HCT116 (cell line): ENCODE data around the gene PRKAA2. TPM values are rescaled to one million over a fixed set of nuclear protein-coding genes. Genes with fewer than 3 reads are reported as not detected.

Experiments used
- ATAC-seq: fragments of 200-7000 bp; cut with Tn5 transposase; 2 replicates; pipeline ENCODE4 v1.9.1; 2020; ENCODE audit warnings: mild to moderate bottlenecking, moderate library complexity
- BruUV-seq: library from RNA; stranded (reverse); fragments of 400-500 nt; replicated peaks from 2 replicates; lab custom pipeline; 2021; lab: Mats Ljungman, UMichigan
- CTCF ChIA-PET: fragments of 300-600 bp; sonication (Branson Sonifier 250); formaldehyde crosslinking; loops from one replicate; lab custom pipeline; 2021; ENCODE audit warnings: antibody characterized with exemption; lab: Charles Lee
- POLR2A ChIA-PET: fragments of 300-600, 350-600 bp; sonication (Branson Sonifier 250); formaldehyde crosslinking; loops from one replicate; lab custom pipeline; 2021; ENCODE audit warnings: antibody characterized with exemption; lab: Charles Lee
- RAD21 ChIA-PET, 2 experiments: fragments of 300-600 bp; sonication (Branson Sonifier 250); formaldehyde crosslinking; loops; one replicate each; lab custom pipeline; 2023; ENCODE audit warnings: low total read pairs in 2 of 2; ENCODE audit not compliant: uncharacterized antibody in 2 of 2, unreplicated experiment in 2 of 2, low non-redundant PET in 1 of 2; lab: Charles Lee
- DNase-seq: peaks from one replicate; pipeline ENCODE4 v3.0.0-alpha.2; 2010; ENCODE audit warnings: low read depth, low spot score
- H2AFZ ChIP-seq: fragments of 200-600 bp; shearing (Covaris generic), sonication (generic); 2 replicates; pipeline ENCODE4 v1.6.1; 2017; ENCODE audit warnings: low read depth, mixed run types, mixed read lengths, antibody characterized with exemption, low read length; ENCODE audit not compliant: poor library complexity, severe bottlenecking
- H3K27ac ChIP-seq: 2 replicates; pipeline ENCODE4 v1.5.1; 2012; ENCODE audit warnings: low read depth, low read length
- H3K27me3 ChIP-seq: fragments of 200-600 bp; sonication (generic); 2 replicates; pipeline ENCODE4 v1.6.1; 2016; ENCODE audit warnings: mixed run types, low read length, mixed read lengths; ENCODE audit not compliant: insufficient read depth
- H3K36me3 ChIP-seq, 2 experiments: fragments of 200-500 bp in 1 of 2; fragments of 200-600 bp in 1 of 2; sonication (Bioruptor generic) in 1 of 2; sonication (generic) in 1 of 2; 2 replicates each; pipeline versions ENCODE4 v1.5.1 to v1.6.1; 2014 to 2016; ENCODE audit warnings: low read length in 2 of 2, inconsistent platforms in 1 of 2, mixed read lengths in 1 of 2, mixed run types in 1 of 2; ENCODE audit not compliant: insufficient read depth in 2 of 2, control insufficient read depth in 1 of 2
- H3K4me1 ChIP-seq, 2 experiments: fragments of 200-600 bp in 1 of 2; sonication (generic) in 1 of 2; 2 replicates each; pipeline versions ENCODE4 v1.5.1 to v1.6.1; 2012 to 2017; ENCODE audit warnings: low read length in 2 of 2, inconsistent platforms in 1 of 2, mild to moderate bottlenecking in 1 of 2, mixed read lengths in 1 of 2, mixed run types in 1 of 2, moderate library complexity in 1 of 2; ENCODE audit not compliant: insufficient read depth in 2 of 2, control insufficient read depth in 1 of 2
- H3K4me2 ChIP-seq: fragments of 200-600 bp; sonication (generic); 2 replicates; pipeline ENCODE4 v1.6.1; 2017; ENCODE audit warnings: mixed run types, low read length, mixed read lengths
- H3K4me3 ChIP-seq, 2 experiments: fragments of 200-600 bp in 1 of 2; sonication (generic) in 1 of 2; replicated peaks in 1 of 2; 2 replicates each; pipeline ENCODE4 v1.5.1; 2011 to 2016; ENCODE audit warnings: low read length in 2 of 2, control low read depth in 1 of 2, low read depth in 1 of 2, mild to moderate bottlenecking in 1 of 2, mixed read lengths in 1 of 2, mixed run types in 1 of 2
- H3K79me2 ChIP-seq: fragments of 200-600 bp; sonication (generic); 2 replicates; pipeline ENCODE4 v1.6.1; 2017; ENCODE audit warnings: mild to moderate bottlenecking, mixed run types, low read length, moderate library complexity, mixed read lengths; ENCODE audit not compliant: insufficient read depth
- H3K9ac ChIP-seq: fragments of 200-600 bp; sonication (generic); 2 replicates; pipeline ENCODE4 v1.6.1; 2016; ENCODE audit warnings: low read length, mixed read lengths
- H3K9me2 ChIP-seq: fragments of 200-600 bp; sonication (generic), shearing (Covaris generic); 2 replicates; pipeline ENCODE4 v1.6.1; 2017; ENCODE audit warnings: mixed run types, mild to moderate bottlenecking, moderate library complexity; ENCODE audit not compliant: insufficient read depth
- H3K9me3 ChIP-seq, 2 experiments: fragments of 200-500 bp in 1 of 2; fragments of 200-600 bp in 1 of 2; sonication (Bioruptor generic) in 1 of 2; sonication (generic) in 1 of 2; 2 replicates each; pipeline ENCODE4 v1.6.1; 2014 to 2017; ENCODE audit warnings: low read length in 2 of 2, mixed read lengths in 2 of 2, inconsistent platforms in 1 of 2, low read depth in 1 of 2, mild to moderate bottlenecking in 1 of 2, mixed run types in 1 of 2, moderate library complexity in 1 of 2; ENCODE audit not compliant: control insufficient read depth in 1 of 2, insufficient read depth in 1 of 2
- H4K20me1 ChIP-seq: fragments of 200-600 bp; sonication (generic), shearing (Covaris generic); 2 replicates; pipeline ENCODE4 v1.6.1; 2017; ENCODE audit warnings: mixed run types, mild to moderate bottlenecking, moderate library complexity; ENCODE audit not compliant: insufficient read depth
- CBX3 ChIP-seq: IDR thresholded peaks from 2 replicates; pipeline ENCODE4 v1.6.1; 2012; ENCODE audit warnings: low read depth
- EGR1 ChIP-seq: IDR thresholded peaks from 2 replicates; pipeline ENCODE4 v1.6.1; 2012; ENCODE audit warnings: low read depth
- EZH2phosphoT487 ChIP-seq: fragments of 200-600 bp; IDR thresholded peaks from 2 replicates; pipeline ENCODE4 v1.6.1; 2018; ENCODE audit warnings: antibody characterized with exemption, borderline replicate concordance
- POLR2AphosphoS5 ChIP-seq: IDR thresholded peaks from 2 replicates; pipeline ENCODE4 v1.6.1; 2011; ENCODE audit warnings: mild to moderate bottlenecking, low read depth, low read length, moderate library complexity
- RAD21 ChIP-seq: IDR thresholded peaks from 2 replicates; pipeline ENCODE4 v1.6.1; 2012; ENCODE audit warnings: low read depth, mild to moderate bottlenecking
- TCF7L2 ChIP-seq: IDR thresholded peaks from 2 replicates; pipeline ENCODE4 v1.7.0; 2011; ENCODE audit warnings: borderline replicate concordance, inconsistent platforms; ENCODE audit not compliant: insufficient read depth, insufficient read length; ENCODE audit errors: extremely low read depth
- ZFX ChIP-seq: fragments of 450-650 bp; IDR thresholded peaks from 2 replicates; pipeline ENCODE4 v1.6.1; 2017
- intact Hi-C: fragments of 100-400 bp; cut with micrococcal nuclease; formaldehyde crosslinking; loops from 2 replicates; pipeline ENCODE4 v1.10.0; 2022
- total RNA-seq: library from RNA; stranded (reverse); gene quantifications from one replicate; pipeline ENCODE4 v1.2.1, GENCODE V29; 2021; ENCODE audit not compliant: unreplicated experiment
- TF ChIP-seq, protein P1 (sequence below): IDR thresholded peaks from 2 replicates; pipeline ENCODE4 v1.6.1; 2012
- TF ChIP-seq, protein P2 (sequence below): IDR thresholded peaks from 2 replicates; pipeline ENCODE4 v1.6.1; 2012
- TF ChIP-seq, protein P3 (sequence below): IDR thresholded peaks from 2 replicates; pipeline ENCODE4 v1.6.1; 2012; ENCODE audit warnings: low read depth

PRKAA2 gene
- total RNA-seq, 1 experiment from 2014 or later, result 1.6 TPM

DNA sequence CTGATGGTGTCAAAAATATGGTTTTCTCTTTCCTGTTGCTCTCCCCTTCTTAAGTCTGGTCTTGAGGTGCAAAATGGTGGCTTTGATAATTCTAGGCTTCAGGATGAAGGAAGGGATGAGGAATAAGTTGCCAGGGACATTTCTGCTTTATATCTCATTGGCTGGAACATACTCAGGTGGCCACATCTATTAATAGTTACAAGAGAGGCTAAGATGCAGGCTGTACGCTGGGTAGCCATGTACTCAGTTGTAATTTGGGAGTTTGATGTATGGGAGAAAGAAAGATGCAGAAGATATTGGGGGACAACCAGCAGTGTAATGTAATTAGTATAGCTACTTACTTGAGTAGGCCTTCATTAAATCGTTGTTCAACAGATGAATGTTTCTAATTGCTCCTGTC, 25.2 kb downstream of the PRKAA2 start:
- no peak overlapping the region for H3K4me2 ChIP-seq
- intact Hi-C loops, result no loop called here
- H3K27me3 ChIP-seq, result peaks cover 32% of the 10 kb centered on the region
- no peaks in the 10 kb centered on the region for H3K36me3 ChIP-seq
- H4K20me1 ChIP-seq, result no peaks in the 10 kb centered on the region
- BruUV-seq, result no TSS peak
- no peaks in the 10 kb centered on the region for H3K9me2 ChIP-seq
- POLR2A ChIA-PET, result no interaction called here
- H3K4me3 ChIP-seq, result no peak overlapping the region
- H3K27ac ChIP-seq, result no peak overlapping the region
- H3K79me2 ChIP-seq, result no peaks in the 10 kb centered on the region
- DNase-seq, result no peak
- no peaks in the 10 kb centered on the region for H3K9me3 ChIP-seq
- RAD21 ChIA-PET, result no interaction called here
- no peak for ATAC-seq
- TF ChIP-seq CBX3, result no peak
- TF ChIP-seq, protein P1, sequence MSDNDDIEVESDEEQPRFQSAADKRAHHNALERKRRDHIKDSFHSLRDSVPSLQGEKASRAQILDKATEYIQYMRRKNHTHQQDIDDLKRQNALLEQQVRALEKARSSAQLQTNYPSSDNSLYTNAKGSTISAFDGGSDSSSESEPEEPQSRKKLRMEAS, result no peak
- TF ChIP-seq POLR2AphosphoS5, result no peak
- no peak for TF ChIP-seq EGR1
- no peak for TF ChIP-seq ZFX
- no peak for TF ChIP-seq RAD21
- no peak for TF ChIP-seq TCF7L2
- no peak for TF ChIP-seq EZH2phosphoT487
- TF ChIP-seq, protein P2, sequence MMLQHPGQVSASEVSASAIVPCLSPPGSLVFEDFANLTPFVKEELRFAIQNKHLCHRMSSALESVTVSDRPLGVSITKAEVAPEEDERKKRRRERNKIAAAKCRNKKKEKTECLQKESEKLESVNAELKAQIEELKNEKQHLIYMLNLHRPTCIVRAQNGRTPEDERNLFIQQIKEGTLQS, result no peak
- TF ChIP-seq, protein P3, sequence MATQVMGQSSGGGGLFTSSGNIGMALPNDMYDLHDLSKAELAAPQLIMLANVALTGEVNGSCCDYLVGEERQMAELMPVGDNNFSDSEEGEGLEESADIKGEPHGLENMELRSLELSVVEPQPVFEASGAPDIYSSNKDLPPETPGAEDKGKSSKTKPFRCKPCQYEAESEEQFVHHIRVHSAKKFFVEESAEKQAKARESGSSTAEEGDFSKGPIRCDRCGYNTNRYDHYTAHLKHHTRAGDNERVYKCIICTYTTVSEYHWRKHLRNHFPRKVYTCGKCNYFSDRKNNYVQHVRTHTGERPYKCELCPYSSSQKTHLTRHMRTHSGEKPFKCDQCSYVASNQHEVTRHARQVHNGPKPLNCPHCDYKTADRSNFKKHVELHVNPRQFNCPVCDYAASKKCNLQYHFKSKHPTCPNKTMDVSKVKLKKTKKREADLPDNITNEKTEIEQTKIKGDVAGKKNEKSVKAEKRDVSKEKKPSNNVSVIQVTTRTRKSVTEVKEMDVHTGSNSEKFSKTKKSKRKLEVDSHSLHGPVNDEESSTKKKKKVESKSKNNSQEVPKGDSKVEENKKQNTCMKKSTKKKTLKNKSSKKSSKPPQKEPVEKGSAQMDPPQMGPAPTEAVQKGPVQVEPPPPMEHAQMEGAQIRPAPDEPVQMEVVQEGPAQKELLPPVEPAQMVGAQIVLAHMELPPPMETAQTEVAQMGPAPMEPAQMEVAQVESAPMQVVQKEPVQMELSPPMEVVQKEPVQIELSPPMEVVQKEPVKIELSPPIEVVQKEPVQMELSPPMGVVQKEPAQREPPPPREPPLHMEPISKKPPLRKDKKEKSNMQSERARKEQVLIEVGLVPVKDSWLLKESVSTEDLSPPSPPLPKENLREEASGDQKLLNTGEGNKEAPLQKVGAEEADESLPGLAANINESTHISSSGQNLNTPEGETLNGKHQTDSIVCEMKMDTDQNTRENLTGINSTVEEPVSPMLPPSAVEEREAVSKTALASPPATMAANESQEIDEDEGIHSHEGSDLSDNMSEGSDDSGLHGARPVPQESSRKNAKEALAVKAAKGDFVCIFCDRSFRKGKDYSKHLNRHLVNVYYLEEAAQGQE, result no peak
- CTCF ChIA-PET, result no interaction called here
- no peak overlapping the region for H3K9ac ChIP-seq
- no peak overlapping the region for H2AFZ ChIP-seq
- no peaks in the 10 kb centered on the region for H3K4me1 ChIP-seq
